SU-DHL-6 (cell line): Measurements from ENCODE around the gene NME4.
"Not testable (repeated sequence)": the region's sequence is repeated elsewhere in the genome, so short reads cannot be mapped to it uniquely, and the experiment has no call there.

Source experiments
- H2AFZ ChIP-seq: fragments of 200-600 bp; sonication (generic); 2 replicates; pipeline ENCODE4 v1.6.1; 2014; ENCODE audit warnings: low read depth, mild to moderate bottlenecking, moderate library complexity, mixed read lengths, antibody characterized with exemption, low read length; ENCODE audit not compliant: severe bottlenecking
- H3F3A ChIP-seq: fragments of 200-600 bp; shearing (Covaris generic); 2 replicates; pipeline ENCODE4 v1.6.0; 2016; ENCODE audit warnings: antibody characterized with exemption, mild to moderate bottlenecking; ENCODE audit not compliant: insufficient read depth
- H3K27ac ChIP-seq: fragments of 200-600 bp; sonication (generic); 2 replicates; pipeline ENCODE4 v1.5.1; 2016; ENCODE audit warnings: low read depth, mild to moderate bottlenecking, low read length, moderate library complexity, mixed read lengths
- H3K27me3 ChIP-seq: fragments of 200-600 bp; sonication (generic), shearing (Covaris generic); 2 replicates; pipeline ENCODE4 v1.6.0; 2014; ENCODE audit warnings: mild to moderate bottlenecking, low read length
- H3K36me3 ChIP-seq: fragments of 200-600 bp; sonication (generic); 2 replicates; pipeline ENCODE4 v1.6.1; 2014; ENCODE audit warnings: mild to moderate bottlenecking, low read length, mixed read lengths
- H3K4me2 ChIP-seq: fragments of 300-600, 200-600 bp; shearing (Covaris generic), sonication (generic); 2 replicates; pipeline ENCODE4 v1.6.0; 2014; ENCODE audit warnings: low read length, low read depth, mild to moderate bottlenecking; ENCODE audit not compliant: poor library complexity, severe bottlenecking
- H3K4me3 ChIP-seq: fragments of 200-600 bp; sonication (generic); 2 replicates; pipeline ENCODE4 v1.5.1; 2014; ENCODE audit warnings: antibody characterized with exemption, low read length, mild to moderate bottlenecking, mixed read lengths; ENCODE audit not compliant: insufficient read depth, poor library complexity, severe bottlenecking
- H3K79me2 ChIP-seq: fragments of 200-600 bp; sonication (generic); 2 replicates; pipeline ENCODE4 v1.6.1; 2014; ENCODE audit warnings: mild to moderate bottlenecking, low read length, moderate library complexity; ENCODE audit not compliant: insufficient read depth
- H3K9ac ChIP-seq: fragments of 200-600 bp; sonication (generic); 2 replicates; pipeline ENCODE4 v1.7.0; 2014; ENCODE audit warnings: mild to moderate bottlenecking, low read length
- H3K9me2 ChIP-seq: fragments of 200-600 bp; sonication (generic); replicated peaks from 2 replicates; pipeline ENCODE4 v1.6.1; 2014; ENCODE audit warnings: low read length; ENCODE audit not compliant: insufficient read depth
- H3K9me3 ChIP-seq: fragments of 200-600 bp; sonication (generic); 2 replicates; pipeline ENCODE4 v1.6.1; 2014; ENCODE audit warnings: low read length, mixed read lengths; ENCODE audit not compliant: insufficient read depth
- H4K20me1 ChIP-seq: fragments of 200-600 bp; sonication (generic); 2 replicates; pipeline ENCODE4 v1.6.1; 2014; ENCODE audit warnings: low read depth, mild to moderate bottlenecking, antibody characterized with exemption, low read length, moderate library complexity, mixed read lengths
- CTCF ChIP-seq: fragments of 200-600 bp; sonication (generic); IDR thresholded peaks from one replicate; pipeline ENCODE4 v1.5.1; 2017; ENCODE audit warnings: antibody characterized with exemption, mild to moderate bottlenecking, low read length, moderate library complexity; ENCODE audit not compliant: insufficient read depth, poor library complexity, severe bottlenecking
- EZH2phosphoT487 ChIP-seq: fragments of 200-600 bp; sonication (generic), shearing (Covaris generic); conservative IDR thresholded peaks from 2 replicates; pipeline ENCODE4 v1.6.1; 2018; ENCODE audit warnings: mild to moderate bottlenecking, antibody characterized with exemption, low read length, moderate library complexity, mixed read lengths

Gene NME4

DNA sequence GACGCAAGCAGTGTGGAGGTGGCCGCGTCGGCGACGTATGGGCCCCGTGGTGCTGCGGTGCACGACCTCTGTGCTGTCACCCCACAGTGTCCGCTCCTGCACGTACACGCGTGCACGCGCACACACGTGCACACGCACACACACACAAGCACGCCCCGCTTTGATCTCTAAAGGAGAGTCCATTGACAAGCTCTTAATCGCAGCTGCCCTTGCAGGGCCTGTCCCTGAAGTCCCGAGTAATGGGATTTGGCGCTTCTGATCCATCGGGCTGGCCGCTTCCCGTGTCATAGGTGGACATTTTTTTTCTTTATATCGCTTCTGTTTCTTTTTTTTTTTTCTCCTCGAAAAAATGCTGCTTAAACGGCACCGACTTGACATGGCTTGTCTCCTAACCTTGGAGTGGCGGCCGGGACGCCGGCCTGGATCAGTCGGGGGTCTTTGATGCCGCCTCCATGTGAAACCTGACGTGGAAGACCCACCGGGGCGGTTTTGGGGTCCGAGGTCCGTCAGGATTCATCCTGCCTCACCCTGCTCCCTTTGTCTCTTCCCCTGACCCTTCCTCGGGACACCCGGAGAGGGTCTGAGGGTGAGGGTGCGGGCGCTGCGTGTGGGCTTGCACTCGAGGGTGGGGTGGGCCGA lies 36.2 kb upstream of the NME4 start:
- Histone ChIP-seq H3K36me3 (no peaks in the 10 kb centered on the region), H3K27me3 (no peaks in the 10 kb centered on the region), H3K9me2 (no peaks in the 10 kb centered on the region), H3K4me3 (no peak overlapping the region), H3K9ac (no peak overlapping the region), H3K9me3 (no peaks in the 10 kb centered on the region), H4K20me1 (no peaks in the 10 kb centered on the region), H3F3A (no peaks in the 10 kb centered on the region), H3K4me2 (no peak overlapping the region), H3K27ac (no peak overlapping the region), H2AFZ (no peak overlapping the region), H3K79me2 (no peaks in the 10 kb centered on the region)
- TF ChIP-seq EZH2phosphoT487 = no peak
- no peak for TF ChIP-seq CTCF

GRCh38 chr16:361341-361871 lies 35.6 kb upstream of the NME4 start:
- H3K9ac ChIP-seq = no peak overlapping the region

GRCh38 chr16:361872-362701 lies 34.9 kb upstream of the NME4 start:
- no peak for TF ChIP-seq EZH2phosphoT487
- peak; percentile 62 for TF ChIP-seq CTCF
- Histone ChIP-seq H3K36me3 (no peaks in the 10 kb centered on the region), H3K4me3 (no peak overlapping the region), H3K9me3 (no peaks in the 10 kb centered on the region), H3K4me2 (peak overlapping the region; percentile 24), H3K9ac (no peak overlapping the region), H3K27me3 (no peaks in the 10 kb centered on the region), H2AFZ (no peak overlapping the region), H4K20me1 (no peaks in the 10 kb centered on the region), H3F3A (no peaks in the 10 kb centered on the region), H3K9me2 (no peaks in the 10 kb centered on the region), H3K79me2 (no peaks in the 10 kb centered on the region), H3K27ac (no peak overlapping the region)

More at GRCh38 chr16:361341-361871, 35.6 kb upstream of the NME4 start:
- H3K9me2 ChIP-seq = no peaks in the 10 kb centered on the region
- H3K27ac ChIP-seq = no peak overlapping the region
- H3K4me2 ChIP-seq = no peak overlapping the region
- H2AFZ ChIP-seq = no peak overlapping the region
- no peaks in the 10 kb centered on the region for H3F3A ChIP-seq
- no peaks in the 10 kb centered on the region for H4K20me1 ChIP-seq
- no peaks in the 10 kb centered on the region for H3K27me3 ChIP-seq
- TF ChIP-seq EZH2phosphoT487 = no peak
- TF ChIP-seq CTCF = no peak
- H3K9me3 ChIP-seq = no peaks in the 10 kb centered on the region
- H3K4me3 ChIP-seq = no peak overlapping the region
- H3K36me3 ChIP-seq = no peaks in the 10 kb centered on the region
- no peaks in the 10 kb centered on the region for H3K79me2 ChIP-seq

DNA sequence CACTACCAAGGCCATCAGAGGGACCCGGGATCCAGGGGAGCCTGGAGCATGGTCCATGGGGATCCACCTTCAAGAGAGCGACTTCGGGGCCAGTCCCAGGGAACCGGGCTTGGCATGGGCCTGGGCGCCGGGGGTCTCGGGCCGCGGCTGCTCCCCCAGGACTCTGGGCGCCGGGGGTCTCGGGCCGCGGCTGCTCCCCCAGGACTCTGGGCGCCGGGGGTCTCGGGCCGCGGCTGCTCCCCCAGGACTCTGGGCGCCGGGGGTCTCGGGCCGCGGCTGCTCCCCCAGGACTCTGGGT lies 34.3 kb upstream of the NME4 start:
- H3F3A ChIP-seq, H3K4me2 ChIP-seq, H3K36me3 ChIP-seq, H3K9me2 ChIP-seq, H4K20me1 ChIP-seq, H2AFZ ChIP-seq, H3K9me3 ChIP-seq, H3K27me3 ChIP-seq, H3K4me3 ChIP-seq, H3K79me2 ChIP-seq, H3K27ac ChIP-seq, H3K9ac ChIP-seq: not testable (repeated sequence)
